UCSD-AML1 (cell line): ENCODE measurements around the gene USO1.

Experiments
- DNase-seq: peaks from one replicate; lab custom pipeline; 2025; ENCODE audit not compliant: unreplicated experiment; lab: John Stamatoyannopoulos, UW

Gene USO1

DNA sequence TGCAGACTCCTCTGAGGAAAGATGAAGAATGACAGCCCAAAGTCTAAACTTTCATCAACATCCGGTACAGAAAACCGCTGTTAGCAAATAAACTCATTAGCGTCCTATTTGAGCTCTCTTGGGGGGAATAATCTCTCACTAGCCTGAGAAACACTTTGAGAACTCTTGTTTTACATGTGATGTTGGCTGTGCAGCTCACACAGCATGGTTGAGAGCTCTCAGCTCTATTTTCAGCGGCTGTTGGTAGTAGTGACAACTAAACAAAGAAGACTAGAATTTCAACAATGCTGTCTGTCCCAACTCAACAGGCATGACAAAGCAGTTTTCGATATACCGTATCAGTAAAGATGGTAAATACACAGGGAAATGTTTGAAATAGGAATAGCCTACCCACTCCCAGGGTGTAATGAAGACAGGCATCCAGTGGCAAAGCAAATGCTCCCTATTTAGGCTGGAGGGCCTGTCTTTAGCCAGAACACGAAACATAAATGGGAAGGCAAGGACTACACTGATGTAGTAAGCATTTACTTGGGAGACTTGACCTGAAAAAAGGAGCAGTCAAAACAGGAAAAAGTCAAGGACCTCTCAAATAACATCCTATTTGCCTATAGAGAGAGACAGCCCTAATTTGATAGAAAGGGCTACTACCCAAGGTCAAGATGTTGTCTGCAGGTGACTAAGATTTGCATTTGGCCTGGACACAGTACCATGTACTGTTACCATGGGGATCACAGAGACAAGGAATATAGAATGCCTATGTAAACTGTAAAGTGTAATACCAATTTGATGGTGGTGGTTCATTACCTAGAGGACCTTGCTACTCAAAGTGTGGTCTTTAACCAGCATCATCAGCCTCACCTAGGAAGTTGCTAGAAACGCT is 117.5 kb downstream of the USO1 start:
- no peak for DNase-seq

- no peak for DNase-seq
Observed at GRCh38 chr4:75843596-75843995, 119.2 kb downstream of the USO1 start.

DNA sequence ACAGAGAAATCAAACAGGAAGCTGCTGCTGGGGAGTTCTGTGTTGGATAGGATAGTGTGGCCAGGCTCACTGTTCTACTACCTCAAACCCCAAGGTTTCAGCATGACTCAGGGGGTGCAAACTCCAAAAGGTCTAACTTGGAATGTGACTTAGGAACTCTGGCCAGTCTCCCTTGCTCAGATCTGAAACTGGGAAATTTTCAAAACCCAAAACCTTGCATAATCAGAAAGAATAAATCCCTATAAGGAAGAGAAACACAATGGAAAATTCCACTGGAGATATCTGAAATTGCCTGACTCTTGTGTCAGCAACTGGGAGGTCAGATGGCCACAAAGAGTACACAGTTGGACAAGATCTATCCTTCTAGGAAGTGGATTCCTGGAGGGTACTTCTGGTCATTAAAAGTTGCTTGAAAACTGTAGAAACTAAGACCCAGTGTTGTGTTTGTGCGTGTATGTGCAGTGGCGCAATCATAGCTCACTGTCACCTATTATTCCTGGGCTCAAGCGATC is 119.8 kb downstream of the USO1 start:
- DNase-seq = no peak

- no peak for DNase-seq
Observed at GRCh38 chr4:75845992-75846391, 121.6 kb downstream of the USO1 start.

DNA sequence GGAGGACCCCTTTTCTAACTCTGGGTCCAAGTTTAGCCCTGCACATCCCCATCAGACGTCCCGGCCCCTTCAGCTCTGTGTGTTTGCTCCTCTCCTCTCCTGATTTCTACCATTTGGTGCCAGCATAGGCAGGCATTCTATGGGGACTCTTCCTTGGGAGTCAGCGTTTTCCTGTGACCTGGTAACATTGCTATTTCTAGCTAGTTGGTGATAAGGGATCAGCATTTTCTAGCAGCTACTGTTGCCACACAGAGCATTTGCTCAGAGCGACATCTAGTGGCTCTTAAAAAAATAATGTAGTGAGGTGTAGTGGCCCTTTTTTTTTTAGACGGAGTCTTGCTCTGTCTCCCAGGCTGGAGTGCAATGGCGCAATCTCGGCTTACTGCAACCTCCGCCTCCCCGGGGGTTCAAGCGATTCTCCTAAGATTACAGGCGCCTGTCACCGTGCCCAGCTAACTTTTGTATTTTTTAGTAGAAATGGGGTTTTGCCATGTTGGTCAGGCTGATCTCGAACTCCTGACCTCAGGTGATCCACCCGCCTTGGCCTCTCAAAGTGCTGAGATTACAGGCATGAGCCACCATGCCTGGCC is 123.9 kb downstream of the USO1 start:
- peak; percentile 22 for DNase-seq

DNA sequence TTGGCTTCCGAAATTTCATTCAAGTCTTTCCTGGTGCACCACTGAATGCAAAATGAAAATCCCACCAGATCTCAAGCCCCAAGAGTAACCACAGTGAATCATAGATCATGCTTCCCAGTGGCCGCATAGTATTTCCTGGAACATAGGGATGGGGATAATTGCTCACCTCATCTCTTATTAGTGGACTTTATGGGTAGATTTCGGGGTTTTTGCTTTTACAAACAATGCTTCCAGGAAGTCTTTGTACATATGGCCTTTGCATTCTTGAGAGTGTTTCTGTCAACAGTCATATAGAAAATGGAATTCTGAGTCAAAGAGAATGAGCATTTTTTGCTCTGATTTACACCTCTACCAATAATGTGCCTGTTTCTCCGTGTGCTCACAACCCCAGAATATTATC is 124.5 kb downstream of the USO1 start:
- DNase-seq = no peak

DNA sequence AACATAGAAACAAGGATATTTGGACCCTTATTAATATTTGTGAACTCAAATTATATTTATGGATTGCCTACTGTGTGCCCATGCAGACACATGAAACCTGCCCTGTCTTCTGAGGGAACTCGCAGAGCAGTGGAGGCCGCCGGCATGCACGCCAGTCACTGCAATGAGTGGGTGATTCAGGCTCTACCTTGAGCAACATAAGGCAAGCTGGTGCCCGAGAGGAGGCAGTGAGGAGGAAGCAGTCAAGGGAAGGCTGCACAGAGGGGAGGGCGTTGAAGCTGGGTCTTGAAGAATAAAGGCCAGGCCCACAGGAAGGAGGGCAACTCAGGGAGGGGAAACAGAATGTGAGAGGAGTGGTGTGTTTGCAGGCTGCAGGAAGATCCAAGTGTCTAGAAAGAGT is 125.1 kb downstream of the USO1 start:
- peak; percentile 60 for DNase-seq

DNA sequence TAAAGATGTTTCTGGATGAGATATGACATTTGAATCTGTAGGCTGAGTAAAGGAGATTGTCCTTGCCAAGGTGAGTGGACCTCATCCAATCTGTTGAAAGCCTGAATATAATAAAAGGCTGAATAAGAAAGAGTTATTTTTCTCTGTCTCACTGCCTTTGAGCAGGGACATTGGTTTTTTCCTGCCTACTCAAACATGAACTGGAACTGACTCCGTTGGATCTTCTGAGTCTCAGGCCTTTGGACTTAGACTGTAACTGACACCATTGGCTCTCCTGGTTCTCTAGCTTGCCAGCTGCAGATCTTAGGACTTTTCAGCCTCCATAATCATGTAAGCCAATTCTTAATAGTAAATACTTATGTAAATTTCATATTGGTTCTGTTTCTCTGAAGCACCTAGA is 134.3 kb downstream of the USO1 start:
- DNase-seq = no peak

- no peak for DNase-seq
Observed at GRCh38 chr4:75860606-75861005, 136.2 kb downstream of the USO1 start.
